ENCODE measurements around the gene PPP5C.
"Not testable (repeated sequence)": the region's sequence is repeated elsewhere in the genome, so short reads cannot be mapped to it uniquely, and the experiment has no call there.

The PPP5C gene

GRCh38 chr19:46366620-46367292 is 19.9 kb downstream of the PPP5C start:
- no peak for DNase-seq

GRCh38 chr19:46367426-46367825 is 20.5 kb downstream of the PPP5C start:
- DNase-seq: no peak

- DNase-seq: no peak
These were observed 21.2 kb downstream of the PPP5C start for GRCh38 chr19:46368116-46368515.

GRCh38 chr19:46369817-46370216 is 22.9 kb downstream of the PPP5C start:
- no peak for DNase-seq

- peak; percentile 34 for DNase-seq
These were observed 24.5 kb downstream of the PPP5C start for GRCh38 chr19:46371371-46371901.

GRCh38 chr19:46372901-46373490 is 26.1 kb downstream of the PPP5C start:
- DNase-seq: peak; percentile 36

GRCh38 chr19:46373491-46374359 is 26.8 kb downstream of the PPP5C start:
- DNase-seq: peak; percentile 84

- DNase-seq: no peak
These were observed 27.9 kb downstream of the PPP5C start for GRCh38 chr19:46374536-46375475.

GRCh38 chr19:46375476-46376067 is 28.7 kb downstream of the PPP5C start:
- not testable (repeated sequence) for DNase-seq

GRCh38 chr19:46376241-46377153 is 29.6 kb downstream of the PPP5C start:
- no peak for DNase-seq

GRCh38 chr19:46378268-46378667 is 31.4 kb downstream of the PPP5C start:
- DNase-seq: no peak

- DNase-seq: no peak
These were observed 33.8 kb downstream of the PPP5C start for GRCh38 chr19:46380690-46381089.

- no peak for DNase-seq
These were observed 34.5 kb downstream of the PPP5C start for GRCh38 chr19:46381346-46381745.

GRCh38 chr19:46381756-46382345 is 35.0 kb downstream of the PPP5C start:
- no peak for DNase-seq

- no peak for DNase-seq
These were observed 36.4 kb downstream of the PPP5C start for GRCh38 chr19:46383171-46383815.

- DNase-seq: no peak
These were observed 37.0 kb downstream of the PPP5C start for GRCh38 chr19:46383846-46384245.

- DNase-seq: no peak
These were observed 37.5 kb downstream of the PPP5C start for GRCh38 chr19:46384396-46384795.

GRCh38 chr19:46385636-46386035 is 38.7 kb downstream of the PPP5C start:
- no peak for DNase-seq

GRCh38 chr19:46386151-46386550 is 39.3 kb downstream of the PPP5C start:
- DNase-seq: no peak

Measured in hematopoietic multipotent progenitor cell treated with erythropoietin and hydrocortisone succinate and interleukin-3 and kit ligand, for 4 days (in vitro differentiated cells).